ENCODE results near the gene NT5DC4. TPM values are rescaled to one million over a fixed set of nuclear protein-coding genes. Genes with fewer than 3 reads are reported as not detected.
"Not testable (repeated sequence)": the region's sequence is repeated elsewhere in the genome, so short reads cannot be mapped to it uniquely, and the experiment has no call there.

The NT5DC4 gene
- total and polyA plus RNA-seq, 2 experiments from 2014 or later, result 0.79 to 2.7 TPM

DNA sequence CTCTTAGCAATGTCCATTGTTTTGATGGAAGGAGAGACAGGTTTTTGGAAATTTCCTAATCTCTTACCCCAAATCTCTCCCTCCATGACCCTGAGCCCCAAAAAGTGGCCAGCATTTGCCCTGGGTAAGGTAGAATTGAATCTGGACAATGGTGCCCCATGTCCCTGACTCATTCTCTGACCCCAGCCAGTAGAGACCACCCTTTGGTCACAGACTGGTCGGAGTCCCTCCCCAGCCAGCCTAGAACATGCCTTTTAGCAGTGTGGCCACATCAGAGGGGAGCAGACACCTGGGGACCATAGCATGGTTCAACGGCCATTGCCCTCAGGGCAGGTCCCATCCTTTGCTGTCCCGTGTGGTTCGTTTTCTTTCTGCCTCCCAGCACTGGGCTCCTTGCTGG is 6.5 kb upstream of the NT5DC4 start:
- Histone ChIP-seq H4K20me1 (ENCODE audit: insufficient read depth, poor library complexity, severe bottlenecking) (no peaks in the 10 kb centered on the region), H3K9me2 (replicated peaks; ENCODE audit: insufficient read depth) (no peaks in the 10 kb centered on the region)

DNA sequence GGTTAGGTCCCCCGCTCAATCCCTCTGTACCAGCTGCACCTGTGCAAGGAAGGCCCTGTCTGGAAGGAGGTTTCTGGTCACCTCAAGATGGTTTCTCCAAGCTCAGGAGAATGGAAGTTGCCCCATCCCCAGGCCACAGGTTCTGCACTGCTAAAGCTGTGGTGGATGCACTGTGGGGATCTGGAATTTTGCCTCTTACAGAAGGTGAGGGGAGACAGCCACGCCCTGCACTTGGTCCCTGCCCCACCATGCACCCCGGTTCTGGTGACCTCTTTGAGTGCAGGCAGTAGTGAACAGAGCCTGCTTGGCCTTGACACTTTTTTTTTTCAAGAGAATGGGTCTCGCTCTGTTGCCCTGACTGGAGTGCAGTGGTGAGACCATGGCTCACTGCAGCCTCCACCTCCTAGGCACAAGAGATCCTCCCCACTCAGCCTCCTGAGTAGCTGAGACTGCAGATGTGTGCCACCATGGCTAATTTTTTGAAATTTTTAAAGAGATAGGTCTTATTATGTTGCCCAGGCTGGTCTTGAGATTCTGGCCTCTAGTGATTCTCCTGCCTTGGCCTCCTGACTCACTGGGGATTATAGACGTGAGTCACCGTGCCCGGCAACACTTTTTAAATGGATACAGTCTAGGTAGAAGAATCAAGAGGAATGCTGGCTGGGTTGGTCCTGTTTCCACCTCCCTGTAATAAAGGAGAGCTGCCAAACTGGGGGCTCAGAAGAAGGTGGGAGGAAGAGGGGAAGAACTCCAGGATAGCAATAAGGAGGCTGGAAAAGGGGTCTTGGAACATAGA is 5.8 kb upstream of the NT5DC4 start:
- H3K36me3 ChIP-seq (replicated peaks; ENCODE audit: insufficient read depth, low read depth), result no peaks in the 10 kb centered on the region
- H3K9me3 ChIP-seq (ENCODE audit: low read depth), result no peaks in the 10 kb centered on the region
- no peaks in the 10 kb centered on the region for H3K4me1 ChIP-seq (ENCODE audit: insufficient read depth)
- no peaks in the 10 kb centered on the region for H4K20me1 ChIP-seq (ENCODE audit: insufficient read depth, poor library complexity, severe bottlenecking)
- H3K4me3 ChIP-seq, result no peak overlapping the region
- H3K27ac ChIP-seq, result no peak overlapping the region
- no peaks in the 10 kb centered on the region for H3K79me2 ChIP-seq
- WGBS (ENCODE audit: low lambda C conversion rate, missing lambda C conversion rate), result 75% methylated on average over 7 of the region's 7 CpGs
- H3K9me2 ChIP-seq (replicated peaks; ENCODE audit: insufficient read depth), result no peaks in the 10 kb centered on the region
- H2AFZ ChIP-seq, result no peak overlapping the region
- H3K4me2 ChIP-seq, result no peak overlapping the region
- DNase-seq (ENCODE audit: low spot score), result no peak
- TF ChIP-seq EZH2 (IDR thresholded peaks at IDR 0.05; ENCODE audit: borderline replicate concordance), result no peak
- TF ChIP-seq EZH2phosphoT487 (IDR thresholded peaks at IDR 0.05; ENCODE audit: low read depth, severe bottlenecking, unreplicated experiment), result no peak
- TF ChIP-seq, protein P1, sequence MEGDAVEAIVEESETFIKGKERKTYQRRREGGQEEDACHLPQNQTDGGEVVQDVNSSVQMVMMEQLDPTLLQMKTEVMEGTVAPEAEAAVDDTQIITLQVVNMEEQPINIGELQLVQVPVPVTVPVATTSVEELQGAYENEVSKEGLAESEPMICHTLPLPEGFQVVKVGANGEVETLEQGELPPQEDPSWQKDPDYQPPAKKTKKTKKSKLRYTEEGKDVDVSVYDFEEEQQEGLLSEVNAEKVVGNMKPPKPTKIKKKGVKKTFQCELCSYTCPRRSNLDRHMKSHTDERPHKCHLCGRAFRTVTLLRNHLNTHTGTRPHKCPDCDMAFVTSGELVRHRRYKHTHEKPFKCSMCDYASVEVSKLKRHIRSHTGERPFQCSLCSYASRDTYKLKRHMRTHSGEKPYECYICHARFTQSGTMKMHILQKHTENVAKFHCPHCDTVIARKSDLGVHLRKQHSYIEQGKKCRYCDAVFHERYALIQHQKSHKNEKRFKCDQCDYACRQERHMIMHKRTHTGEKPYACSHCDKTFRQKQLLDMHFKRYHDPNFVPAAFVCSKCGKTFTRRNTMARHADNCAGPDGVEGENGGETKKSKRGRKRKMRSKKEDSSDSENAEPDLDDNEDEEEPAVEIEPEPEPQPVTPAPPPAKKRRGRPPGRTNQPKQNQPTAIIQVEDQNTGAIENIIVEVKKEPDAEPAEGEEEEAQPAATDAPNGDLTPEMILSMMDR (IDR thresholded peaks at IDR 0.05; ENCODE audit: poor library complexity), result no peak
- no peaks in the 10 kb centered on the region for H3K27me3 ChIP-seq

More for the DNA sequence above, 6.5 kb upstream of the NT5DC4 start:
- no peak overlapping the region for H3K27ac ChIP-seq
- H3K4me1 ChIP-seq (ENCODE audit: insufficient read depth), result no peaks in the 10 kb centered on the region
- H3K36me3 ChIP-seq (replicated peaks; ENCODE audit: insufficient read depth, low read depth), result no peaks in the 10 kb centered on the region
- H3K9me3 ChIP-seq (ENCODE audit: low read depth), result no peaks in the 10 kb centered on the region
- DNase-seq (ENCODE audit: low spot score), result no peak
- H3K79me2 ChIP-seq, result no peaks in the 10 kb centered on the region
- TF ChIP-seq, protein P1 (IDR thresholded peaks at IDR 0.05; ENCODE audit: poor library complexity), result no peak
- TF ChIP-seq EZH2phosphoT487 (IDR thresholded peaks at IDR 0.05; ENCODE audit: low read depth, severe bottlenecking, unreplicated experiment) (no peak), EZH2 (IDR thresholded peaks at IDR 0.05; ENCODE audit: borderline replicate concordance) (no peak)
- H3K27me3 ChIP-seq, result no peaks in the 10 kb centered on the region
- H2AFZ ChIP-seq, result no peak overlapping the region
- no peak overlapping the region for H3K4me3 ChIP-seq
- WGBS (ENCODE audit: low lambda C conversion rate, missing lambda C conversion rate), result 86% methylated on average over 4 of the region's 4 CpGs
- H3K4me2 ChIP-seq, result no peak overlapping the region

DNA sequence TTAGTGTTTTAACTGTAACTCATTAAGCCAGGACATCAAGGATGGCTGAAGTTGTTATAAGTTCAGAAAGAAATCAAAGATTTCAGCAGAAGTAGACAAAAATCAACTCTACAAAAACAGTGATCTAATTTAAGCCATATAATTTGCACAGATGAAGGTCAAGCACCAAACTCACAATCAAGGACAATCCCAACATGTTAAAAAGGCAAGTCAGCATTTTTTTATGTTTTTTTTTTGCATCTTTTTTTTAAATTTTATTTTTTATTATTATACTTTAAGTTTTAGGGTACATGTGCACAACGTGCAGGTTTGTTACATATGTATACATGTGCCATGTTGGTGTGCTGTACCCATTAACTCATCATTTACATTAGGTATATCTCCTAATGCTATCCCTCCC is 4.7 kb upstream of the NT5DC4 start:
- not testable (repeated sequence) for H3K9me3 ChIP-seq (ENCODE audit: low read depth); H3K27me3 ChIP-seq; H3K79me2 ChIP-seq; H3K4me1 ChIP-seq (ENCODE audit: insufficient read depth); H3K4me3 ChIP-seq; H4K20me1 ChIP-seq (ENCODE audit: insufficient read depth, poor library complexity, severe bottlenecking); H2AFZ ChIP-seq; H3K36me3 ChIP-seq (replicated peaks; ENCODE audit: insufficient read depth, low read depth); H3K4me2 ChIP-seq; H3K27ac ChIP-seq; DNase-seq (ENCODE audit: low spot score); H3K9me2 ChIP-seq (replicated peaks; ENCODE audit: insufficient read depth)
- WGBS (ENCODE audit: low lambda C conversion rate, missing lambda C conversion rate), result 33% methylated on average over 1 of the region's 1 CpG

DNA sequence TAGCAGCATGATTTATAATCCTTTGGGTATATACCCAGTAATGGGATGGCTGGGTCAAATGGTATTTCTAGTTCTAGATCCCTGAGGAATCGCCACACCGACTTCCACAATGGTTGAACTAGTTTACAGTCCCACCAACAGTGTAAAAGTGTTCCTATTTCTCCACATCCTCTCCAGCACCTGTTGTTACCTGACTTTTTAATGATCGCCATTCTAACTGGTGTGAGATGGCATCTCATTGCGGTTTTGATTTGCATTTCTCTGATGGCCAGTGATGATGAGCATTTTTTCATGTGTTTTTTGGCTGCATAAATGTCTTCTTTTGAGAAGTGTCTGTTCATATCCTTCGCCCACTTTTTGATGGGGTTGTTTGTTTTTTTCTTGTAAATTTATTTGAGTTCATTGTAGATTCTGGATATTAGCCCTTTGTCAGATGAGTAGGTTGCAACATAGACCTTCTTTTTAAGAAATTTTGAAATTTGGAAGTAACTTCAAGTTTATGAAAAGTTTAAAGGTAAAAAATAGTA is 3.9 kb upstream of the NT5DC4 start:
- not testable (repeated sequence) for H3K79me2 ChIP-seq; H3K27me3 ChIP-seq; H3K36me3 ChIP-seq (replicated peaks; ENCODE audit: insufficient read depth, low read depth); H3K4me2 ChIP-seq; H3K27ac ChIP-seq; H2AFZ ChIP-seq; H4K20me1 ChIP-seq (ENCODE audit: insufficient read depth, poor library complexity, severe bottlenecking); H3K4me3 ChIP-seq; H3K4me1 ChIP-seq (ENCODE audit: insufficient read depth); H3K9me3 ChIP-seq (ENCODE audit: low read depth); H3K9me2 ChIP-seq (replicated peaks; ENCODE audit: insufficient read depth); DNase-seq (ENCODE audit: low spot score)
- WGBS (ENCODE audit: low lambda C conversion rate, missing lambda C conversion rate), result 70% methylated on average over 2 of the region's 5 CpGs
